HK-2 (cell line): Measurements from ENCODE around the gene COMMD9.

Source experiments
- DNase-seq: peaks from one replicate; pipeline ENCODE4 v3.0.0-alpha.2; 2018; ENCODE audit not compliant: unreplicated experiment

COMMD9 gene

DNA sequence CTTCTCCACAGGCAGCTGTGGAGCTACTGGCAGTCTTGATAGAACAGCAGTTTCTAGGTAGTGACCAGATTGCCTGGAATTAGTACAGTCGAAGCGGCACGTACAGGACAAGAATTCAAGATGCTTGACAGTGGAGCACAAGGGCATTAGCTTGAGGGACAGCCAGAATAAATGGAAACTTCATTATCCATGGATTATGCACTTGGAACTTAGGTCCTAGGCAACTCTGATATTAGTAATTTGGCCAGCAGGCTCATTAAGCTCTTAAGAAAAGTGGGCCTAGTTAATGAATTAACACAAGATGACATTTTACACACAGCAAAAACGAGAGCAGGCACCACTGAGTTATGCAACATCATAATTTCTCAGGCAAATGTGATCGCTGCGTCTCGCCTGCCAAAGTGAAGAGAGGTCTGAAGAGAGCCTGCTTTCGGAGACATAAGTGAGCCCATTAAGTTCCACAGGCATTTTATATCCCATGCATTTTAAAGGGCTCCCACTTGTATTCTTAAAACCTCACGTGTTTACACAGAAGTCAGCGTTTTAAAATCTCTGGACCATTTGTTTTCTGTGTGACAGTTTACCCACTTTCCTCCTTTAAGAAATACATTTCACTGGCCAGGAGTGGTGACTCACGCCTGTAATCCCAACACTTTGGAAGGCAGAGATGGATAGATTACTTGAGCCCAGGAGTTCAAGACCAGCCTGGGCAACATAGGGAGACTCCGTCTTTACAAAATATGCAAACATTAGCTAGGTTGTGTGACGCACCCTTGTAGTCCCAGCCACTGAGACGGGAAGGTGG, 66.2 kb downstream of the COMMD9 start:
- no peak for DNase-seq
